GM23338 (cell line): Measurements from ENCODE around the gene MST1. TPM values are rescaled to one million over a fixed set of nuclear protein-coding genes. Genes with fewer than 3 reads are reported as not detected.

Experiments
- ATAC-seq: fragments of 200-7000 bp; cut with Tn5 transposase; 3 replicates; pipeline ENCODE4 v1.9.1; 2020
- DNase-seq: peaks from one replicate; pipeline ENCODE4 v3.0.0-alpha.2; 2015; ENCODE audit warnings: low spot score
- H2AFZ ChIP-seq: fragments of 200-600 bp; sonication (generic); 2 replicates; pipeline ENCODE4 v1.8.0; 2016; ENCODE audit warnings: antibody characterized with exemption, mild to moderate bottlenecking, moderate library complexity
- H3F3A ChIP-seq: fragments of 200-600 bp; sonication (generic); replicated peaks from 2 replicates; pipeline ENCODE4 v1.8.0; 2017; ENCODE audit warnings: antibody characterized with exemption, mixed run types, low read depth
- H3K27ac ChIP-seq: fragments of 200-600 bp; sonication (generic); 2 replicates; pipeline ENCODE4 v1.6.1; 2016; ENCODE audit warnings: low read depth
- H3K27me3 ChIP-seq: fragments of 200-600 bp; sonication (generic); 2 replicates; pipeline ENCODE4 v1.8.0; 2016; ENCODE audit warnings: mild to moderate bottlenecking, mixed run types, moderate library complexity; ENCODE audit not compliant: insufficient read depth
- H3K36me3 ChIP-seq: fragments of 200-600 bp; sonication (generic); 2 replicates; pipeline ENCODE4 v1.8.0; 2016; ENCODE audit warnings: mild to moderate bottlenecking; ENCODE audit not compliant: insufficient read depth
- H3K4me1 ChIP-seq: fragments of 200-600 bp; sonication (generic); 2 replicates; pipeline ENCODE4 v1.8.0; 2016; ENCODE audit warnings: mild to moderate bottlenecking, moderate library complexity; ENCODE audit not compliant: insufficient read depth
- H3K4me2 ChIP-seq: fragments of 200-600 bp; sonication (generic); 2 replicates; pipeline ENCODE4 v1.7.1; 2017; ENCODE audit warnings: mixed run types
- H3K4me3 ChIP-seq: fragments of 200-600 bp; sonication (generic); 2 replicates; pipeline ENCODE4 v1.6.1; 2016; ENCODE audit warnings: mixed run types
- H3K79me2 ChIP-seq: fragments of 200-600 bp; sonication (generic); replicated peaks from 2 replicates; pipeline ENCODE4 v1.8.0; 2017; ENCODE audit warnings: mild to moderate bottlenecking; ENCODE audit not compliant: insufficient read depth
- H3K9me2 ChIP-seq: fragments of 200-600 bp; sonication (generic); 2 replicates; pipeline ENCODE4 v1.8.0; 2017; ENCODE audit not compliant: insufficient read depth
- H4K20me1 ChIP-seq: fragments of 200-600 bp; sonication (generic); replicated peaks from 2 replicates; pipeline ENCODE4 v1.8.0; 2017; ENCODE audit warnings: mild to moderate bottlenecking; ENCODE audit not compliant: insufficient read depth
- H3K27ac Mint-ChIP-seq: 2 replicates; pipeline ENCODE4 v1.8.0; 2020; ENCODE audit warnings: inconsistent platforms, mild to moderate bottlenecking, moderate library complexity, mixed read lengths
- H3K27me3 Mint-ChIP-seq: 3 replicates; pipeline ENCODE4 v1.8.0; 2022; ENCODE audit warnings: low read depth, mild to moderate bottlenecking, moderate library complexity, mixed read lengths, inconsistent platforms; ENCODE audit not compliant: insufficient read depth, poor library complexity
- H3K36me3 Mint-ChIP-seq: 3 replicates; pipeline ENCODE4 v1.8.0; 2021; ENCODE audit warnings: low read depth, mild to moderate bottlenecking, inconsistent platforms, moderate library complexity, mixed read lengths
- H3K4me1 Mint-ChIP-seq: 3 replicates; pipeline ENCODE4 v1.8.0; 2020; ENCODE audit warnings: mild to moderate bottlenecking, inconsistent platforms, mixed read lengths
- H3K4me3 Mint-ChIP-seq: 3 replicates; pipeline ENCODE4 v1.8.0; 2021; ENCODE audit warnings: moderate library complexity, mild to moderate bottlenecking, inconsistent platforms, mixed read lengths
- H3K9me3 Mint-ChIP-seq: 3 replicates; pipeline ENCODE4 v1.8.0; 2020; ENCODE audit warnings: moderate library complexity, mild to moderate bottlenecking, inconsistent platforms, mixed read lengths
- EZH2phosphoT487 ChIP-seq: fragments of 200-600 bp; sonication (generic); IDR thresholded peaks from one replicate; pipeline ENCODE4 v1.8.1; 2018; ENCODE audit warnings: antibody characterized with exemption; ENCODE audit not compliant: unreplicated experiment
- polyA plus RNA-seq: library from polyadenylated mRNA; unstranded; fragments of >200 nt; fragmentation: Nextera tagmentation; extraction: Ambion mirVana; gene quantifications from 2 replicates; pipeline ENCODE4 v1.2.1, GENCODE V29; 2016
- total RNA-seq: library from RNA; depleted of rRNA; stranded (reverse); fragments of >200 nt; shearing (Covaris generic); gene quantifications from 2 replicates; pipeline ENCODE4 v1.2.3, GENCODE V29; 2014
- TF ChIP-seq, protein P1 (sequence below): fragments of 250-450 bp; sonication (Bioruptor Pico); IDR thresholded peaks from 2 replicates; pipeline ENCODE4 v1.5.0; 2020; ENCODE audit warnings: mild to moderate bottlenecking, moderate library complexity
- TF ChIP-seq, protein P2 (sequence below), 2 experiments: fragments of 200-600 bp in 1 of 2; sonication (generic) in 1 of 2; conservative IDR thresholded peaks; 2 replicates each; pipeline versions ENCODE4 v1.5.1 to v1.6.1; 2016 to 2017; ENCODE audit warnings: antibody characterized with exemption in 2 of 2, low read depth in 2 of 2, mild to moderate bottlenecking in 2 of 2, moderate library complexity in 1 of 2
- TF ChIP-seq, protein P3 (sequence below): IDR thresholded peaks from one replicate; pipeline ENCODE4 v1.6.1; 2018; ENCODE audit warnings: antibody characterized with exemption; ENCODE audit not compliant: unreplicated experiment

The MST1 gene
- total and polyA plus RNA-seq, 2 experiments from 2014 or later, result 5.9 to 11.1 TPM

DNA sequence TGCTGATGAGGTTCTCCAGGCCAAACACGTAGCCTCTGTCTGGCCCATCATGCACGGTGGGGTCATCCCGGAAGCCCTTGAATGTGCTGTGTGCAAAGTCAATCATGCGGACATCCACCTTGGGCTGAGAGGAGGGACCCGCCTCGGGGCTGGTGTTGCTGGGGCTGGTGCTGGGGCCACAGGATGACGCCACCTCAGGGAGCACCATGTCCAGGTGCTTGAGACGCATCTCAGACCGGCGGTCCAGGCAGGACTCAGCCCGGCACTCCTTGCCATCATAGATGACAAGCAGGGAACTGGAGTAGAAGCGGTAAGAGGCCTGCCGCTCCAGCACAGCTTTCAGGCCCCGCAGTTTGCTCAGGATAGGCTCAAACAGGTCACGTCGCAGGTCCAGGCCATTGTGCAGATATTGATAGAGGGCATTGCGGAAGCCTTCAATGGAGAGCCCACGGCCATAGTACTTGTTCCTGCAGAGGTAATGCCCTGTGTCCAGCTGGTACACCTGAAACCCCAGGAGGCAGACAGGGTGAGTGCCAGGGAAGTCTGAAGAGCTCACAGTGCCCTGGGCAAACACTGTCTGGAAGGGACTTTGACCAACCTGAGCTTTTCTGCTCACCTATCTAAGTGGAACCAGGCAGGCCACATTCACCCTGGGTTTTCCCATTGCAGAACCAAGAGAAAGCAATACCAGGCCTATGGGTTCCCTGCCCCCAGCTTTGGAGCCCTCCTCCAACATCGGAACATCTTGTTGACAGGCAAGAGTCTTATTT, 38.1 kb upstream of the MST1 start (continued):
- TF ChIP-seq, protein P1, sequence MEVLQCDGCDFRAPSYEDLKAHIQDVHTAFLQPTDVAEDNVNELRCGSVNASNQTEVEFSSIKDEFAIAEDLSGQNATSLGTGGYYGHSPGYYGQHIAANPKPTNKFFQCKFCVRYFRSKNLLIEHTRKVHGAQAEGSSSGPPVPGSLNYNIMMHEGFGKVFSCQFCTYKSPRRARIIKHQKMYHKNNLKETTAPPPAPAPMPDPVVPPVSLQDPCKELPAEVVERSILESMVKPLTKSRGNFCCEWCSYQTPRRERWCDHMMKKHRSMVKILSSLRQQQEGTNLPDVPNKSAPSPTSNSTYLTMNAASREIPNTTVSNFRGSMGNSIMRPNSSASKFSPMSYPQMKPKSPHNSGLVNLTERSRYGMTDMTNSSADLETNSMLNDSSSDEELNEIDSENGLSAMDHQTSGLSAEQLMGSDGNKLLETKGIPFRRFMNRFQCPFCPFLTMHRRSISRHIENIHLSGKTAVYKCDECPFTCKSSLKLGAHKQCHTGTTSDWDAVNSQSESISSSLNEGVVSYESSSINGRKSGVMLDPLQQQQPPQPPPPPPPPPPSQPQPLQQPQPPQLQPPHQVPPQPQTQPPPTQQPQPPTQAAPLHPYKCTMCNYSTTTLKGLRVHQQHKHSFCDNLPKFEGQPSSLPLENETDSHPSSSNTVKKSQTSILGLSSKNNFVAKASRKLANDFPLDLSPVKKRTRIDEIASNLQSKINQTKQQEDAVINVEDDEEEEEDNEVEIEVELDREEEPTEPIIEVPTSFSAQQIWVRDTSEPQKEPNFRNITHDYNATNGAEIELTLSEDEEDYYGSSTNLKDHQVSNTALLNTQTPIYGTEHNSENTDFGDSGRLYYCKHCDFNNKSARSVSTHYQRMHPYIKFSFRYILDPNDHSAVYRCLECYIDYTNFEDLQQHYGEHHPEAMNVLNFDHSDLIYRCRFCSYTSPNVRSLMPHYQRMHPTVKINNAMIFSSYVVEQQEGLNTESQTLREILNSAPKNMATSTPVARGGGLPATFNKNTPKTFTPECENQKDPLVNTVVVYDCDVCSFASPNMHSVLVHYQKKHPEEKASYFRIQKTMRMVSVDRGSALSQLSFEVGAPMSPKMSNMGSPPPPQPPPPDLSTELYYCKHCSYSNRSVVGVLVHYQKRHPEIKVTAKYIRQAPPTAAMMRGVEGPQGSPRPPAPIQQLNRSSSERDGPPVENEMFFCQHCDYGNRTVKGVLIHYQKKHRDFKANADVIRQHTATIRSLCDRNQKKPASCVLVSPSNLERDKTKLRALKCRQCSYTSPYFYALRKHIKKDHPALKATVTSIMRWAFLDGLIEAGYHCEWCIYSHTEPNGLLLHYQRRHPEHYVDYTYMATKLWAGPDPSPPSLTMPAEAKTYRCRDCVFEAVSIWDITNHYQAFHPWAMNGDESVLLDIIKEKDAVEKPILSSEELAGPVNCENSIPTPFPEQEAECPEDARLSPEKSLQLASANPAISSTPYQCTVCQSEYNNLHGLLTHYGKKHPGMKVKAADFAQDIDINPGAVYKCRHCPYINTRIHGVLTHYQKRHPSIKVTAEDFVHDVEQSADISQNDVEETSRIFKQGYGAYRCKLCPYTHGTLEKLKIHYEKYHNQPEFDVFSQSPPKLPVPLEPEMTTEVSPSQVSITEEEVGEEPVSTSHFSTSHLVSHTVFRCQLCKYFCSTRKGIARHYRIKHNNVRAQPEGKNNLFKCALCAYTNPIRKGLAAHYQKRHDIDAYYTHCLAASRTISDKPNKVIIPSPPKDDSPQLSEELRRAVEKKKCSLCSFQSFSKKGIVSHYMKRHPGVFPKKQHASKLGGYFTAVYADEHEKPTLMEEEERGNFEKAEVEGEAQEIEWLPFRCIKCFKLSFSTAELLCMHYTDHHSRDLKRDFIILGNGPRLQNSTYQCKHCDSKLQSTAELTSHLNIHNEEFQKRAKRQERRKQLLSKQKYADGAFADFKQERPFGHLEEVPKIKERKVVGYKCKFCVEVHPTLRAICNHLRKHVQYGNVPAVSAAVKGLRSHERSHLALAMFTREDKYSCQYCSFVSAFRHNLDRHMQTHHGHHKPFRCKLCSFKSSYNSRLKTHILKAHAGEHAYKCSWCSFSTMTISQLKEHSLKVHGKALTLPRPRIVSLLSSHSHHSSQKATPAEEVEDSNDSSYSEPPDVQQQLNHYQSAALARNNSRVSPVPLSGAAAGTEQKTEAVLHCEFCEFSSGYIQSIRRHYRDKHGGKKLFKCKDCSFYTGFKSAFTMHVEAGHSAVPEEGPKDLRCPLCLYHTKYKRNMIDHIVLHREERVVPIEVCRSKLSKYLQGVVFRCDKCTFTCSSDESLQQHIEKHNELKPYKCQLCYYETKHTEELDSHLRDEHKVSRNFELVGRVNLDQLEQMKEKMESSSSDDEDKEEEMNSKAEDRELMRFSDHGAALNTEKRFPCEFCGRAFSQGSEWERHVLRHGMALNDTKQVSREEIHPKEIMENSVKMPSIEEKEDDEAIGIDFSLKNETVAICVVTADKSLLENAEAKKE (CRISPR knock-in tag), result no peak
- TF ChIP-seq, protein P2, sequence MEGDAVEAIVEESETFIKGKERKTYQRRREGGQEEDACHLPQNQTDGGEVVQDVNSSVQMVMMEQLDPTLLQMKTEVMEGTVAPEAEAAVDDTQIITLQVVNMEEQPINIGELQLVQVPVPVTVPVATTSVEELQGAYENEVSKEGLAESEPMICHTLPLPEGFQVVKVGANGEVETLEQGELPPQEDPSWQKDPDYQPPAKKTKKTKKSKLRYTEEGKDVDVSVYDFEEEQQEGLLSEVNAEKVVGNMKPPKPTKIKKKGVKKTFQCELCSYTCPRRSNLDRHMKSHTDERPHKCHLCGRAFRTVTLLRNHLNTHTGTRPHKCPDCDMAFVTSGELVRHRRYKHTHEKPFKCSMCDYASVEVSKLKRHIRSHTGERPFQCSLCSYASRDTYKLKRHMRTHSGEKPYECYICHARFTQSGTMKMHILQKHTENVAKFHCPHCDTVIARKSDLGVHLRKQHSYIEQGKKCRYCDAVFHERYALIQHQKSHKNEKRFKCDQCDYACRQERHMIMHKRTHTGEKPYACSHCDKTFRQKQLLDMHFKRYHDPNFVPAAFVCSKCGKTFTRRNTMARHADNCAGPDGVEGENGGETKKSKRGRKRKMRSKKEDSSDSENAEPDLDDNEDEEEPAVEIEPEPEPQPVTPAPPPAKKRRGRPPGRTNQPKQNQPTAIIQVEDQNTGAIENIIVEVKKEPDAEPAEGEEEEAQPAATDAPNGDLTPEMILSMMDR (conservative IDR thresholded peaks at IDR 0.05; ENCODE audit: low read depth in 2 of 2), result no peak

DNA sequence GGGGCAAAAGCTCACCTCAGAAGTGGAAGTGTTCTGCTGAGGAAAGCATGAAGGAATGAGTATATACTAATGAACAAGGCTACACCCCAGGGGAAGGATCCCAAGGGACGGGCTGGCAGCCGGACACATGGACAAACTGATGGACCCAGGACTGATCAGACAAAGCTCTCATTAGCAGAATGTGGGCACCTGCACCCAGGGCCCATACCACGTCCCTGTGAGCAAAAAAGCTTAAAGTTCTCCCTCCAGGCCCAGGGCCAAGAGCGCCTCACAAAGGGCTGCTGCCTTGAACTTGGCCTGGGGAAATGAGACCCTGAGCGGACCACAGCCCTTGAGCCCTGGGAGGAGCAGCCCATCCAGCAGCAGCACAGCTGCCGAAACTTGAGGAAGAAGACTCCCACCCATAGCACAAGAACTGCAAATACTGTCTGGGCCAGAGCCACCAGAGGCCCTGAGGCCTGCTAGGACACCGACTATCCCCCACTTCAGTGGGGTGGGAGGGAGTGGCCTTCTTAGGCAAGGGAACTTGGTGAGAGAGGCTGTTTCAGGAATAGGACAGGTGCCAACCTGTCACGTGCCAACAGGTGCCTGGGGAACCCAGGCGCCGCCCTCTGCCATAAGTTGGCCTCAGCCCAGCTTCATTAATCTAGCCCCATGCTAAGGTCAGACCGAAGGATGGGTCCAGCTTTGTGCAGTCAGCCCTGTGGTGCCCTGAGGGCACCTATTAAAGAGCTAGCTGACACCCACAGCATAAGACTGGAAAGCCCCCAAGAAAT, 36.8 kb upstream of the MST1 start:
- no peak overlapping the region for H2AFZ ChIP-seq
- Mint-ChIP-seq H3K27me3 (peaks cover 18% of the 10 kb centered on the region), H3K9me3 (no peaks in the 10 kb centered on the region), H3K36me3 (peaks cover 26% of the 10 kb centered on the region), H3K4me1 (peaks cover 6% of the 10 kb centered on the region; the same call in 1 of the 3 replicates), H3K27ac (no peak overlapping the region), H3K4me3 (no peak overlapping the region)
- no peaks in the 10 kb centered on the region for H3K27me3 ChIP-seq
- no peak overlapping the region for H3K4me2 ChIP-seq
- H3K36me3 ChIP-seq, result peaks cover 5% of the 10 kb centered on the region; the same call in 1 of the 2 replicates
- H3K27ac ChIP-seq, result no peak overlapping the region
- H3K79me2 ChIP-seq, result no peaks in the 10 kb centered on the region; the same call in 1 of the 2 replicates
- H3K4me3 ChIP-seq, result no peak overlapping the region
- no peaks in the 10 kb centered on the region for H3K9me2 ChIP-seq
- no peak for DNase-seq
- no peaks in the 10 kb centered on the region for H3K4me1 ChIP-seq
- ATAC-seq, result no peak
- peaks cover 4% of the 10 kb centered on the region; the same call in 1 of the 2 replicates for H4K20me1 ChIP-seq
- H3F3A ChIP-seq, result peaks cover 22% of the 10 kb centered on the region; the same call in 1 of the 2 replicates
- TF ChIP-seq EZH2phosphoT487, result no peak
- TF ChIP-seq, protein P3, sequence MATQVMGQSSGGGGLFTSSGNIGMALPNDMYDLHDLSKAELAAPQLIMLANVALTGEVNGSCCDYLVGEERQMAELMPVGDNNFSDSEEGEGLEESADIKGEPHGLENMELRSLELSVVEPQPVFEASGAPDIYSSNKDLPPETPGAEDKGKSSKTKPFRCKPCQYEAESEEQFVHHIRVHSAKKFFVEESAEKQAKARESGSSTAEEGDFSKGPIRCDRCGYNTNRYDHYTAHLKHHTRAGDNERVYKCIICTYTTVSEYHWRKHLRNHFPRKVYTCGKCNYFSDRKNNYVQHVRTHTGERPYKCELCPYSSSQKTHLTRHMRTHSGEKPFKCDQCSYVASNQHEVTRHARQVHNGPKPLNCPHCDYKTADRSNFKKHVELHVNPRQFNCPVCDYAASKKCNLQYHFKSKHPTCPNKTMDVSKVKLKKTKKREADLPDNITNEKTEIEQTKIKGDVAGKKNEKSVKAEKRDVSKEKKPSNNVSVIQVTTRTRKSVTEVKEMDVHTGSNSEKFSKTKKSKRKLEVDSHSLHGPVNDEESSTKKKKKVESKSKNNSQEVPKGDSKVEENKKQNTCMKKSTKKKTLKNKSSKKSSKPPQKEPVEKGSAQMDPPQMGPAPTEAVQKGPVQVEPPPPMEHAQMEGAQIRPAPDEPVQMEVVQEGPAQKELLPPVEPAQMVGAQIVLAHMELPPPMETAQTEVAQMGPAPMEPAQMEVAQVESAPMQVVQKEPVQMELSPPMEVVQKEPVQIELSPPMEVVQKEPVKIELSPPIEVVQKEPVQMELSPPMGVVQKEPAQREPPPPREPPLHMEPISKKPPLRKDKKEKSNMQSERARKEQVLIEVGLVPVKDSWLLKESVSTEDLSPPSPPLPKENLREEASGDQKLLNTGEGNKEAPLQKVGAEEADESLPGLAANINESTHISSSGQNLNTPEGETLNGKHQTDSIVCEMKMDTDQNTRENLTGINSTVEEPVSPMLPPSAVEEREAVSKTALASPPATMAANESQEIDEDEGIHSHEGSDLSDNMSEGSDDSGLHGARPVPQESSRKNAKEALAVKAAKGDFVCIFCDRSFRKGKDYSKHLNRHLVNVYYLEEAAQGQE, result no peak
